Measurements from ENCODE around the gene KIZ. TPM values are rescaled to one million over a fixed set of nuclear protein-coding genes. Genes with fewer than 3 reads are reported as not detected.

KIZ gene
- total RNA-seq, 1 experiment from 2014 or later: 17.6 TPM

DNA sequence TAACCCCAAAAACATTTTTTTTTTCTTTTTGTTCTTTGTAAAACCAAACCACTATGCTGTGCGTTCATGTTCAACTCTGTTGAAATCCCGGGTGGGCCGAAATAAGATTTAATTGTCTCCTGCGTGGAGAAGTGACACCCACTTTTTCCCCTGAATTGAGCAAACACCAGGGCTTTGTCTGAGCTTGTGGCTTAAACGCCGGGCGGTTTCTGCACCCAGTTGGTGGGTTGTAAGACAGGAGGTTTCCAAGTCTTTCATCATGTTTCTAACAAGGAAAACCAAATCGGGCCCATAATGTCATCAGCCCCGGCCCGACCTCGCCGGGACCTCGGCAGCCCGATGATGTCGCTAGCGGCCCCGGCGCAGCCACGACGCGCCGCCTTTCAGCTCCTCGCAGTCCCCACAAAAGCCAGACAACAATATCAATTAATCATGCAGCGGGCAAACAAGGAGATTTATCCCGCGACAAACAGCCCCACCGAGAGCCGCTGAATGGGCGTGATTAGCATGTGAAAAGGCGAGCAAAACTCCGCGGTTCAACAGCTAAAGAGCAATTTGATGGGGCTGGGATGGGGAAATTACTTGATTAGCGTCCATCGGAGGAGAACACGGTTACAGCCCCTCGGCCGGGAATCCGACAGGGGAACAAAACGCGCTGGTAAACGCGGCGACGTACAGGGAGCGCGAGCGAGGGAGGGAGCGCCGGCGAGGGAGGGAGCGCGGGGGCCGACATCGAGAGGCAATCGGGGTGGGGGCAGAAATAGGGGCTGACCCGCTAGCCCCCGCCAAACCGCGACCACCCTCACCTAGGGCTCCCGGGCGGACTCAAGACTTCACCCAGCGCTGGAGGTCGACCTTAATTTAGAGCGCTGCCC is 25.1 kb upstream of the KIZ start:
- ATAC-seq (no peak), DNase-seq (ENCODE audit: low read depth, low spot score) (no peak)
- Histone ChIP-seq H3K4me1 (ENCODE audit: control insufficient read depth in 1 of 2, insufficient read depth in 2 of 2, low read length in 2 of 2) (peaks cover 0 to 7% of the 10 kb centered on the region in 2 experiments; a peak in 2 of 4 replicates), H3K4me2 (ENCODE audit: low read length) (no peak overlapping the region), H4K20me1 (ENCODE audit: insufficient read depth) (no peaks in the 10 kb centered on the region), H3K9ac (ENCODE audit: low read length) (no peak overlapping the region), H3K79me2 (ENCODE audit: insufficient read depth, low read length) (no peaks in the 10 kb centered on the region), H3K27ac (ENCODE audit: low read depth, low read length) (no peak overlapping the region), H3K9me3 (ENCODE audit: control insufficient read depth in 1 of 2, insufficient read depth in 1 of 2, low read depth in 1 of 2, low read length in 2 of 2) (no peaks in the 10 kb centered on the region), H3K27me3 (ENCODE audit: insufficient read depth, low read length) (no peaks in the 10 kb centered on the region), H3K36me3 (ENCODE audit: control insufficient read depth in 1 of 2, insufficient read depth in 2 of 2, low read length in 2 of 2) (no peaks in the 10 kb centered on the region), H3K4me3 (replicated peaks in 1 of 2; ENCODE audit: low read depth in 1 of 2, low read length in 2 of 2) (no peak overlapping the region), H3K9me2 (ENCODE audit: insufficient read depth) (no peaks in the 10 kb centered on the region), H2AFZ (ENCODE audit: low read depth, low read length, poor library complexity, severe bottlenecking) (no peak overlapping the region)
- intact Hi-C loops (cut with micrococcal nuclease): no loop called here
- no TSS peak for BruUV-seq (replicated peaks)
- no peak for TF ChIP-seq EZH2phosphoT487 (IDR thresholded peaks at IDR 0.05; ENCODE audit: borderline replicate concordance)
- no peak for TF ChIP-seq ZFX (IDR thresholded peaks at IDR 0.05)
- no peak for TF ChIP-seq JUND (IDR thresholded peaks at IDR 0.05)
- no peak for TF ChIP-seq SP1 (IDR thresholded peaks at IDR 0.05; ENCODE audit: low read depth)
- TF ChIP-seq POLR2A (IDR thresholded peaks at IDR 0.05; ENCODE audit: borderline replicate concordance, extremely low read depth, insufficient read depth, insufficient read length): no peak
- TF ChIP-seq CBX3 (IDR thresholded peaks at IDR 0.05; ENCODE audit: low read depth): no peak
- no peak for TF ChIP-seq ZNF274 (IDR thresholded peaks at IDR 0.05; ENCODE audit: low read depth, low read length)
- ChIA-PET POLR2A (no interaction called here), CTCF (no interaction called here), RAD21 (ENCODE audit: low non-redundant PET in 1 of 2, low total read pairs in 2 of 2, uncharacterized antibody in 2 of 2, unreplicated experiment in 2 of 2) (no interaction called here)

- DNase-seq (ENCODE audit: low read depth, low spot score) (no peak), ATAC-seq (no peak)
- Histone ChIP-seq H4K20me1 (ENCODE audit: insufficient read depth) (no peaks in the 10 kb centered on the region), H3K27me3 (ENCODE audit: insufficient read depth, low read length) (no peaks in the 10 kb centered on the region), H3K9me3 (ENCODE audit: control insufficient read depth in 1 of 2, insufficient read depth in 1 of 2, low read depth in 1 of 2, low read length in 2 of 2) (no peaks in the 10 kb centered on the region), H3K27ac (ENCODE audit: low read depth, low read length) (no peak overlapping the region), H2AFZ (ENCODE audit: low read depth, low read length, poor library complexity, severe bottlenecking) (no peak overlapping the region), H3K79me2 (ENCODE audit: insufficient read depth, low read length) (no peaks in the 10 kb centered on the region), H3K4me1 (ENCODE audit: control insufficient read depth in 1 of 2, insufficient read depth in 2 of 2, low read length in 2 of 2) (no peaks in the 10 kb centered on the region), H3K36me3 (ENCODE audit: control insufficient read depth in 1 of 2, insufficient read depth in 2 of 2, low read length in 2 of 2) (no peaks in the 10 kb centered on the region), H3K9ac (ENCODE audit: low read length) (no peak overlapping the region), H3K4me2 (ENCODE audit: low read length) (no peak overlapping the region), H3K4me3 (replicated peaks in 1 of 2; ENCODE audit: low read depth in 1 of 2, low read length in 2 of 2) (no peak overlapping the region), H3K9me2 (ENCODE audit: insufficient read depth) (no peaks in the 10 kb centered on the region)
- ChIA-PET RAD21 (ENCODE audit: low non-redundant PET in 1 of 2, low total read pairs in 2 of 2, uncharacterized antibody in 2 of 2, unreplicated experiment in 2 of 2) (no interaction called here), CTCF (no interaction called here), POLR2A (no interaction called here)
- BruUV-seq (replicated peaks): no TSS peak
- intact Hi-C loops (cut with micrococcal nuclease): no loop called here
- no peak for TF ChIP-seq YY1 (IDR thresholded peaks at IDR 0.05; ENCODE audit: extremely low read depth, insufficient replicate concordance, low read depth, low read length)
- TF ChIP-seq SIN3A (IDR thresholded peaks at IDR 0.05; ENCODE audit: low read depth): no peak
- TF ChIP-seq JUND (IDR thresholded peaks at IDR 0.05): no peak
- no peak for TF ChIP-seq SRF (IDR thresholded peaks at IDR 0.05; ENCODE audit: low read depth)
- no peak for TF ChIP-seq POLR2A (IDR thresholded peaks at IDR 0.05; ENCODE audit: borderline replicate concordance, extremely low read depth, insufficient read depth, insufficient read length)
- TF ChIP-seq CEBPB (IDR thresholded peaks at IDR 0.05; ENCODE audit: low read depth): no peak
- TF ChIP-seq ELF1 (IDR thresholded peaks at IDR 0.05; ENCODE audit: borderline replicate concordance, low read depth): no peak
- no peak for TF ChIP-seq CBX3 (IDR thresholded peaks at IDR 0.05; ENCODE audit: low read depth)
- no peak for TF ChIP-seq EGR1 (IDR thresholded peaks at IDR 0.05; ENCODE audit: low read depth)
- no peak for TF ChIP-seq EZH2phosphoT487 (IDR thresholded peaks at IDR 0.05; ENCODE audit: borderline replicate concordance)
- TF ChIP-seq ZFX (IDR thresholded peaks at IDR 0.05): no peak
- TF ChIP-seq ATF3 (IDR thresholded peaks at IDR 0.05): no peak
- TF ChIP-seq, protein P1, sequence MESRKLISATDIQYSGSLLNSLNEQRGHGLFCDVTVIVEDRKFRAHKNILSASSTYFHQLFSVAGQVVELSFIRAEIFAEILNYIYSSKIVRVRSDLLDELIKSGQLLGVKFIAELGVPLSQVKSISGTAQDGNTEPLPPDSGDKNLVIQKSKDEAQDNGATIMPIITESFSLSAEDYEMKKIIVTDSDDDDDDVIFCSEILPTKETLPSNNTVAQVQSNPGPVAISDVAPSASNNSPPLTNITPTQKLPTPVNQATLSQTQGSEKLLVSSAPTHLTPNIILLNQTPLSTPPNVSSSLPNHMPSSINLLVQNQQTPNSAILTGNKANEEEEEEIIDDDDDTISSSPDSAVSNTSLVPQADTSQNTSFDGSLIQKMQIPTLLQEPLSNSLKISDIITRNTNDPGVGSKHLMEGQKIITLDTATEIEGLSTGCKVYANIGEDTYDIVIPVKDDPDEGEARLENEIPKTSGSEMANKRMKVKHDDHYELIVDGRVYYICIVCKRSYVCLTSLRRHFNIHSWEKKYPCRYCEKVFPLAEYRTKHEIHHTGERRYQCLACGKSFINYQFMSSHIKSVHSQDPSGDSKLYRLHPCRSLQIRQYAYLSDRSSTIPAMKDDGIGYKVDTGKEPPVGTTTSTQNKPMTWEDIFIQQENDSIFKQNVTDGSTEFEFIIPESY (IDR thresholded peaks at IDR 0.05; ENCODE audit: extremely low read depth, insufficient replicate concordance, low read length): no peak
- TF ChIP-seq TCF7L2 (IDR thresholded peaks at IDR 0.05; ENCODE audit: borderline replicate concordance, extremely low read depth, insufficient read depth, insufficient read length): no peak
Observed at GRCh38 chr20:21101453-21101931, 24.4 kb upstream of the KIZ start.
